AG10803 (cell line): Measurements from ENCODE around the gene MYOM1.

Source experiments
- DNase-seq: peaks from one replicate; pipeline ENCODE4 v3.0.0; 2010; ENCODE audit warnings: low read depth
- H3K4me3 ChIP-seq: 2 replicates; pipeline ENCODE4 v1.5.1; 2011; ENCODE audit warnings: mild to moderate bottlenecking, low read length, control low read depth
- TF ChIP-seq, protein P1 (sequence below): conservative IDR thresholded peaks from 2 replicates; pipeline ENCODE4 v1.5.1; 2011; ENCODE audit warnings: mild to moderate bottlenecking, low read length, control low read depth, inconsistent platforms

MYOM1 gene

DNA sequence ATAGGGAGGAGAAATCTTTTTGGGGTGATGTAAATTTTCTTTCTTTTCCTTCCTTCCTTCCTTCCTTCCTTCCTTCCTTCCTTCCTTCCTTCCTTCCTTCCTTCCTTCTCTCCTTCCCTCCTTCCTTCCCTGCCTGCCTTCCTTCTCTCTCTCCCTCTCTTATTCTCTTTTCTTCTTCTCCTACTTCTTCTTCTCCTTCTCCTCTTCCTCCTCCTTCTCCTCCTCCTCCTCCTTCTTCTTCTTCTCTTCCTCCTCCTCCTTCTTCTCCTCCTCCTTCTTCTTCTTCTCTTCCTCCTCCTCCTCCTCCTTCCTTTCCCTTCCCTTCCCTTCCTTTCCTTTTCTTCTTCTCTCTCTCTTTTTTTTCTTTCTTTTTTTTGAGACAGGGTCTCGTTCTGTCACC is 59.9 kb downstream of the MYOM1 start:
- no peak for DNase-seq
- TF ChIP-seq, protein P1, sequence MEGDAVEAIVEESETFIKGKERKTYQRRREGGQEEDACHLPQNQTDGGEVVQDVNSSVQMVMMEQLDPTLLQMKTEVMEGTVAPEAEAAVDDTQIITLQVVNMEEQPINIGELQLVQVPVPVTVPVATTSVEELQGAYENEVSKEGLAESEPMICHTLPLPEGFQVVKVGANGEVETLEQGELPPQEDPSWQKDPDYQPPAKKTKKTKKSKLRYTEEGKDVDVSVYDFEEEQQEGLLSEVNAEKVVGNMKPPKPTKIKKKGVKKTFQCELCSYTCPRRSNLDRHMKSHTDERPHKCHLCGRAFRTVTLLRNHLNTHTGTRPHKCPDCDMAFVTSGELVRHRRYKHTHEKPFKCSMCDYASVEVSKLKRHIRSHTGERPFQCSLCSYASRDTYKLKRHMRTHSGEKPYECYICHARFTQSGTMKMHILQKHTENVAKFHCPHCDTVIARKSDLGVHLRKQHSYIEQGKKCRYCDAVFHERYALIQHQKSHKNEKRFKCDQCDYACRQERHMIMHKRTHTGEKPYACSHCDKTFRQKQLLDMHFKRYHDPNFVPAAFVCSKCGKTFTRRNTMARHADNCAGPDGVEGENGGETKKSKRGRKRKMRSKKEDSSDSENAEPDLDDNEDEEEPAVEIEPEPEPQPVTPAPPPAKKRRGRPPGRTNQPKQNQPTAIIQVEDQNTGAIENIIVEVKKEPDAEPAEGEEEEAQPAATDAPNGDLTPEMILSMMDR: no peak
- H3K4me3 ChIP-seq: no peak overlapping the region

DNA sequence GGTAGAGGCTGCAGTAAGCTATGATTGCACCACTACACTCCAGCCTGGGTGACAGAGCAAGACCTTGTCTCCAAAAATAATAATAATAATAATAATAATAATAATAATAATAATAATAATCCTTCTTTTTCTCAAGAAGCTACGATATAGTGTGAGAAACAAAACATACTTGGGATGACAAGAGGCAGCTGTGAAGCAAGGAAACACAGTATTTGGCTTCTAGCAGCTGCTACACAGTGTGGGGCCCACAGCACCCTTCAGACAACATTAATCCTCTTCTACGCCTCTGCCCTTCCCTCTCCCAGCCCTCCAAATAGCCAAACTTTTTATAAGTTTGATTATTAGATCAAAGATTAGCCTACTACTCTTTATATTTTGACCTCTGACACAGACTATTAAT is 62.2 kb downstream of the MYOM1 start:
- TF ChIP-seq, protein P1: no peak
- no peak for DNase-seq
- H3K4me3 ChIP-seq: no peak overlapping the region

DNA sequence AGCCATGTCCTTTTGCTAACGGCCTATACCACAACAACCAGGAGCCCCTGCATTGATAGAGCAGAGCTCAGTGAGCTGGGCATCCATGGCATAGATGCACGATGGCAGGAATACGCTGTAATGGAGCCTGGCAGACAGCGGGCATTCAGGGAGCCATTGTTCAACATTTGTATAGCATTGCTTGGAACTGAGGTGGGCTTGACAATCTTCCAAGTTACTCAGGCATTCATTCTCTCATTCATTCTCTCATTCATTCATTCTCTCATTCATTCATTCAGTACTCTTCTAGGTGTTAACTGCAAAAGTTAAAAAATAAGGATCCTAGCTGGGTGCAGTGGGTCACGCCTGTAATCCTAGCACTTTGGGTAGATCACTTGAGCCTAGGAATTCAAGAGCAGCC is 62.7 kb downstream of the MYOM1 start:
- DNase-seq: no peak
- H3K4me3 ChIP-seq: no peak overlapping the region
- TF ChIP-seq, protein P1: no peak

DNA sequence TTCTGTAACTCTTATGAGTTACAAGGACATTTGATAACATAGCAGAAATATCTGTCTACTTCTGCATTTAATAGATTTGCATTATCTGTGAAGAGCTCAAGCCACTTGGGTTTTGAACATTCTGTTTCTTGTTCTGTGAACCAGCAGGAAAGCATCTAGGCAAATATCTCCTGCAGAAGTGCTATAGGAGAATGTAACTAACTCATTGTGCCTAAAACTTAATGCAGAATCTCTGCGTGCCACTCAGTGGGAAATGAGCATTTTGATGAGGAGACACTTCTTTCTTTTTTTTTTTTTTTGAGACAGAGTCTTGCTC is 63.5 kb downstream of the MYOM1 start:
- TF ChIP-seq, protein P1: no peak
- DNase-seq: no peak
- no peak overlapping the region for H3K4me3 ChIP-seq

DNA sequence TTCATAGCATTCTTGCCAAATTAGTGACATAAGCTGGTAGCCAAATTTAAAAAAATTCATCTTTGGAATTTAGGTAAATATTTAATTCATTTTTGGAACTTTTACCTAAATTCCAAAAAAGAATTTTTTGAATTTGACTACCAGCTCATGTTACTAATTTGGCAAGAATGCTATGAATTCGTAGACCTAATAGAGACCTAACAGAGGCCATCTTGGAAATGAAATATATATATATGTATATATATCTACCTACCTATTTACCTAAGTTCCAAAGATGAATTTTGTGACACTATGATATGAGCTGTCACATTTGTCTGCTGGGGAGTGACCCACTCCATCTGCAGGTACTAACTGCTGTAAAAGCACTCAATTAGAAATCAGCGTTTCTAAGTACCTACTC is 65.6 kb downstream of the MYOM1 start:
- TF ChIP-seq, protein P1: no peak
- no peak overlapping the region for H3K4me3 ChIP-seq
- DNase-seq: no peak

DNA sequence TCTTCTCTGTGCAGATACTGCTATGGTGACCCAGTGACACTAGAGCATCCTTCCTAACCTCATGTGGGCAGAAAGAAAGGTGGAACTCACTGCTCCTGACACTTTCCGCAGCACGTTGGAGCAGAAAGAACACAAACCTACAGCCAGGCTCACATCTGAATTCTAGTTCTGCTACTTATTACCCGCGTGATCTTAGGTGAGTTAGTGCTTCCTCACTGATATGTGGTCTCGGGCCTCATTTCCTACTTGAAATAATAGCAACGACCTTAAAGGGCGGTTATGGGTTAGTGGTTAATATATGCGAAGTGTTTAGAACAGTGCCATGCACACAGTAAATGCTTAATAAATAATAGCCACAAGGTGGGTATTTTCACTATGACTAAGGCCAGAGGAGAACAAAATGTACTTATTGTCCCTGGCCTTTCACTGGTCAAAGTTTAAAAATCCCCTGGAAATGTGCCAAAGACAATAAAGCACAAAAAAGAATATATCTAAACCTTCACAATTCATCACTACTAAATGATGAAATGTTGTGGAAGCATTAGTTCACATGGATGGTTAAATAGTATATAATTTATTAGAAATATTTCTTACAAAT is 66.6 kb downstream of the MYOM1 start:
- TF ChIP-seq, protein P1: no peak
- DNase-seq: no peak
- no peak overlapping the region for H3K4me3 ChIP-seq

DNA sequence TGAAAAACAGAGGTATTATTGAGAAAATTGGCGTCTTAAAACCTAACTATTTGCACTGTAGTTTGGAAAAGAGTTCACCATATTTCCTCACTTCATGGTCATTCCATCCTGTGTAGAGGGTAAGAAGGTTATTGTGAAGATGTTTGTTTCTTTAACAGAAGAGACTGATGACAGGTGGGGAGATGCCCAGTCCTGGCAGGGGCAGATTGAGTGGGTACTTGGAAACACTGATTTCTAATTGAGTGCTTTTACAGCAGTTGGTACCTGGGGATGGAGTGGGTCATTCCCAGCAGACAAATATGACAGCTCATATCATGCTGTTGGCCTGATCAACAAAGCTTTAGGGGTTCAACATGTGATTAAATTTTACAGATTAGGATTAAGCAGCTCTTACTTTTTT is 67.5 kb downstream of the MYOM1 start:
- DNase-seq: no peak
- TF ChIP-seq, protein P1: no peak
- no peak overlapping the region for H3K4me3 ChIP-seq
